Measurements from ENCODE around the gene WRNIP1.

WRNIP1 gene

DNA sequence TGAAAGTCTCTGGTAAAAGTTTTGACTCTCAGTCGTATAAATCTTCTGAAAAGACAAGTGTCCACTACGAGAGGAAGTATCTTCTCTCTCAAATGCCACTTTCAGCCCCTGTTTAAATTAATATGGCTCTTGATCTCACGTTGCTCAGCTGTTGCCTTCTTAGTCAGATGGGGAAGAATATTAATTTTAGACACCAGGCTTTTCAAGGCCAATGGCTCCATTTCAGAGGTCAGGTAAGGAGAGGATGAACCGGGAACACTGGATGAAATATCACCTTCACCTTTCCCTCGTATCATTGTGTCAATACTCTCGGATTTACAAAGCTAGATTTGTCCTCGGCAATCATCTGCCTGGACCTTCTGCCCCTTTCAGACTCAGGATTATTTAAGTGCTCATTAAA, 14.4 kb upstream of the WRNIP1 start, which contains the start of gene MYLK4:
Gene MYLK4 (minus strand): TSS at position 91 of the 400 bp plus-strand sequence. CDS start 1,628 bp downstream, outside the sequence.
- TF ChIP-seq TAF1 (IDR thresholded peaks at IDR 0.05; ENCODE audit: borderline replicate concordance, insufficient read depth, low read length) (no peak), POLR2AphosphoS5 (IDR thresholded peaks at IDR 0.05; ENCODE audit: low read depth, low read length) (no peak), SIN3A (IDR thresholded peaks at IDR 0.05; ENCODE audit: borderline replicate concordance, insufficient read depth, low read length) (no peak), FOXP2 (optimal IDR thresholded peaks at IDR 0.05; ENCODE audit: borderline replicate concordance, extremely low read depth, extremely low read length, insufficient read depth) (no peak)
- TF ChIP-seq, protein P1, sequence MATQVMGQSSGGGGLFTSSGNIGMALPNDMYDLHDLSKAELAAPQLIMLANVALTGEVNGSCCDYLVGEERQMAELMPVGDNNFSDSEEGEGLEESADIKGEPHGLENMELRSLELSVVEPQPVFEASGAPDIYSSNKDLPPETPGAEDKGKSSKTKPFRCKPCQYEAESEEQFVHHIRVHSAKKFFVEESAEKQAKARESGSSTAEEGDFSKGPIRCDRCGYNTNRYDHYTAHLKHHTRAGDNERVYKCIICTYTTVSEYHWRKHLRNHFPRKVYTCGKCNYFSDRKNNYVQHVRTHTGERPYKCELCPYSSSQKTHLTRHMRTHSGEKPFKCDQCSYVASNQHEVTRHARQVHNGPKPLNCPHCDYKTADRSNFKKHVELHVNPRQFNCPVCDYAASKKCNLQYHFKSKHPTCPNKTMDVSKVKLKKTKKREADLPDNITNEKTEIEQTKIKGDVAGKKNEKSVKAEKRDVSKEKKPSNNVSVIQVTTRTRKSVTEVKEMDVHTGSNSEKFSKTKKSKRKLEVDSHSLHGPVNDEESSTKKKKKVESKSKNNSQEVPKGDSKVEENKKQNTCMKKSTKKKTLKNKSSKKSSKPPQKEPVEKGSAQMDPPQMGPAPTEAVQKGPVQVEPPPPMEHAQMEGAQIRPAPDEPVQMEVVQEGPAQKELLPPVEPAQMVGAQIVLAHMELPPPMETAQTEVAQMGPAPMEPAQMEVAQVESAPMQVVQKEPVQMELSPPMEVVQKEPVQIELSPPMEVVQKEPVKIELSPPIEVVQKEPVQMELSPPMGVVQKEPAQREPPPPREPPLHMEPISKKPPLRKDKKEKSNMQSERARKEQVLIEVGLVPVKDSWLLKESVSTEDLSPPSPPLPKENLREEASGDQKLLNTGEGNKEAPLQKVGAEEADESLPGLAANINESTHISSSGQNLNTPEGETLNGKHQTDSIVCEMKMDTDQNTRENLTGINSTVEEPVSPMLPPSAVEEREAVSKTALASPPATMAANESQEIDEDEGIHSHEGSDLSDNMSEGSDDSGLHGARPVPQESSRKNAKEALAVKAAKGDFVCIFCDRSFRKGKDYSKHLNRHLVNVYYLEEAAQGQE (IDR thresholded peaks at IDR 0.05; ENCODE audit: insufficient read depth in 1 of 2, low read depth in 2 of 2, low read length in 2 of 2): no peak

DNA sequence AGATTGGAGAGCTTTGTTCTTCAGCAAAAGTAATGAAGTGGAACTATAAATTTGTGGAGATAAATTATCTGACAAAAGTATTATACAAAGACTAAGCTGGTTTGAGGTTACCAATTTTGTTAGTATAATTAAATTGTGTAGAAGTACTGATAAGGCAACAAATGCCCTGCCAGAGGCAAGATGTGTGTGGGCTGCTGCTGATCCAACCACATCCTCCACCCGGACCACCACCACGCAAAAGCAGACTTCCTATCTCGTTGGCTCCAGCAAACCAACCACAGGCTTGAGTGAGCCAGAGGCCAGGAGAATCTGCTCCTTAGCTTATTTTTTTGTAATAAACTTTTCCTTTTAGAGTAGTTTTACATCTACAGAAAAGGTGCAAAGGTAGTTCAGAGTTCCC, 13.3 kb upstream of the WRNIP1 start:
- TF ChIP-seq FOXP2 (optimal IDR thresholded peaks at IDR 0.05; ENCODE audit: borderline replicate concordance, extremely low read depth, extremely low read length, insufficient read depth): no peak
- TF ChIP-seq POLR2AphosphoS5 (IDR thresholded peaks at IDR 0.05; ENCODE audit: low read depth, low read length): no peak
- TF ChIP-seq SIN3A (IDR thresholded peaks at IDR 0.05; ENCODE audit: borderline replicate concordance, insufficient read depth, low read length): no peak
- TF ChIP-seq, protein P1 (IDR thresholded peaks at IDR 0.05; ENCODE audit: insufficient read depth in 1 of 2, low read depth in 2 of 2, low read length in 2 of 2): no peak
- TF ChIP-seq TAF1 (IDR thresholded peaks at IDR 0.05; ENCODE audit: borderline replicate concordance, insufficient read depth, low read length): no peak

DNA sequence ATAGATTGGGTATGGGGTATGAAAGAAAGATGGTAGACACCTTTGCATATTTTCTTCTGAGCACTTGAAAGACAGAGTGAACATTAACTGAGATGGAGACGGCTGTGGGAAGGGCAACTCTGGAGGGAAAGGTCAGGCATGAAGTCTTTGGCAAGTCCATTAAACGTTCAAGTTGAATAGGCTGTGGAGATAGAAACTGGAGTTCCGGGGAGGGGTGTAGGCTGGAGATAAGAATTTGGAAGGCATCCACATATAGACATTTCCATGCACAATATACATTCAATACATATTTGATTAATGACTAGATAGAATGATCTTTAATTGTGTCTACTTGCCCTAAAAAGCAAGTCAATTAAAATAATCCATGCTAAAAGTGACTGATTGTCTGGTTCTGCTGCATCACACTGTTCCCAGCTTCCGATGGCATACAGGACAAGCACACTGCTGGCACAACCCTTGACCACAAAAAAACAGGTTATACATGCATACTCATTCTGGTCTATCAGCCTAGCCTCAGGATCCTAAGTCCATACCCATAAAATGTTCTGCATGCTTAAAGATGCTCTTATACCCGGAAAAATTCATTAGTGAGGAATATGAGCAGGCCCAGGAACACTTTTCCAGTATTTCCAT, 12.6 kb upstream of the WRNIP1 start:
- no peak for TF ChIP-seq TAF1 (IDR thresholded peaks at IDR 0.05; ENCODE audit: borderline replicate concordance, insufficient read depth, low read length)
- TF ChIP-seq FOXP2 (optimal IDR thresholded peaks at IDR 0.05; ENCODE audit: borderline replicate concordance, extremely low read depth, extremely low read length, insufficient read depth): no peak
- TF ChIP-seq POLR2AphosphoS5 (IDR thresholded peaks at IDR 0.05; ENCODE audit: low read depth, low read length): no peak
- TF ChIP-seq SIN3A (IDR thresholded peaks at IDR 0.05; ENCODE audit: borderline replicate concordance, insufficient read depth, low read length): no peak
- TF ChIP-seq, protein P1 (IDR thresholded peaks at IDR 0.05; ENCODE audit: insufficient read depth in 1 of 2, low read depth in 2 of 2, low read length in 2 of 2): no peak

DNA sequence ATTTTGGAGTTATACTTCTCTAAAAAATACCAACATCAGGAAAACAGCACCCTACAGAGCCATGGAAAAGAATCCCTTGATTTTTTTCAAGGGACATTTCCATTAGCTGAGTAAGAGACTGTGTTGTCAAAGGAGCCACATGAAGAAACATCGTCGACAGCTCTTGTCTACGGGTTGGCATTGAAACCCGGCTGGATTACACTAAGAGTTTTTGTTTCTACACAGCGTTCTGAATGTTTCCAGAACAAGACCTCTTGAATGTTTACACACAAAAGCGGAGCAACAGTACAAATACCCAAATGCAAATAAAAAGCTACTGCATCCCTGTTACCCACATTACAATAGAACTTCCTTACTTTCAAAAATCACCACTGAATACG, 12.1 kb upstream of the WRNIP1 start:
- TF ChIP-seq POLR2AphosphoS5 (IDR thresholded peaks at IDR 0.05; ENCODE audit: low read depth, low read length): no peak
- no peak for TF ChIP-seq SIN3A (IDR thresholded peaks at IDR 0.05; ENCODE audit: borderline replicate concordance, insufficient read depth, low read length)
- no peak for TF ChIP-seq TAF1 (IDR thresholded peaks at IDR 0.05; ENCODE audit: borderline replicate concordance, insufficient read depth, low read length)
- TF ChIP-seq FOXP2 (optimal IDR thresholded peaks at IDR 0.05; ENCODE audit: borderline replicate concordance, extremely low read depth, extremely low read length, insufficient read depth): no peak
- TF ChIP-seq, protein P1 (IDR thresholded peaks at IDR 0.05; ENCODE audit: insufficient read depth in 1 of 2, low read depth in 2 of 2, low read length in 2 of 2): no peak

Data from PFSK-1 (cell line).